HepG2 (cell line): ENCODE measurements around the gene PET100. TPM values are rescaled to one million over a fixed set of nuclear protein-coding genes. Genes with fewer than 3 reads are reported as not detected.

ENCODE experiments used
- AGO2 ChIP-seq: fragments of 200-400 bp; formaldehyde crosslinking; optimal IDR thresholded peaks from 2 replicates; pipeline ENCODE3; 2017; ENCODE audit warnings: mild to moderate bottlenecking, low read depth, low read length, moderate library complexity
- DDIT3 ChIP-seq: sonication (generic); formaldehyde crosslinking; IDR thresholded peaks from 2 replicates; pipeline ENCODE4 v1.4.0; 2020; ENCODE audit warnings: mild to moderate bottlenecking, missing genetic modification reagents
- DR1 ChIP-seq: sonication (generic); formaldehyde crosslinking; IDR thresholded peaks from 2 replicates; pipeline ENCODE4 v1.8.0; 2021; ENCODE audit warnings: mild to moderate bottlenecking, missing genetic modification reagents, inconsistent platforms
- ETV6 ChIP-seq: sonication (generic); formaldehyde crosslinking; conservative IDR thresholded peaks from 2 replicates; pipeline ENCODE4 v1.4.0; 2020; ENCODE audit warnings: missing genetic modification reagents
- HDAC6 ChIP-seq: fragments of 200-600 bp; sonication (generic); IDR thresholded peaks from 2 replicates; pipeline ENCODE4 v1.7.0; 2017; ENCODE audit warnings: mild to moderate bottlenecking, antibody characterized with exemption, low read length, low read depth
- MLXIP ChIP-seq: sonication (generic); formaldehyde crosslinking; IDR thresholded peaks from 2 replicates; pipeline ENCODE4 v1.9.0; 2021; ENCODE audit warnings: missing genetic modification reagents, borderline replicate concordance
- MXI1 ChIP-seq: IDR thresholded peaks from 3 replicates; pipeline ENCODE4 v1.6.1; 2012; ENCODE audit warnings: low read depth, low read length, inconsistent platforms, borderline replicate concordance
- NFKB2 ChIP-seq: sonication (generic); formaldehyde crosslinking; IDR thresholded peaks from 2 replicates; pipeline ENCODE4 v1.4.0; 2020; ENCODE audit warnings: missing genetic modification reagents, borderline replicate concordance
- PRDM4 ChIP-seq: sonication (generic); formaldehyde crosslinking; IDR thresholded peaks from 2 replicates; pipeline ENCODE4 v1.9.0; 2021; ENCODE audit warnings: missing genetic modification reagents, borderline replicate concordance
- RFX5 ChIP-seq: IDR thresholded peaks from 2 replicates; pipeline ENCODE4 v1.6.1; 2011; ENCODE audit warnings: low read depth, low read length, improper control_type of control experiment
- SALL1 ChIP-seq: sonication (generic); formaldehyde crosslinking; IDR thresholded peaks from 2 replicates; pipeline ENCODE4 v1.8.0; 2022; ENCODE audit warnings: mild to moderate bottlenecking, missing genetic modification reagents
- SRY ChIP-seq: sonication (generic); formaldehyde crosslinking; IDR thresholded peaks from 2 replicates; pipeline ENCODE4 v1.8.0; 2022; ENCODE audit warnings: mild to moderate bottlenecking, missing genetic modification reagents
- TFDP2 ChIP-seq: sonication (generic); formaldehyde crosslinking; IDR thresholded peaks from 2 replicates; pipeline ENCODE4 v1.4.0; 2020; ENCODE audit warnings: missing genetic modification reagents
- XRCC5 ChIP-seq: fragments of 200-400 bp; formaldehyde crosslinking; optimal IDR thresholded peaks from 2 replicates; pipeline ENCODE3; 2017; ENCODE audit warnings: mild to moderate bottlenecking, low read length
- ZBTB21 ChIP-seq: sonication (generic); formaldehyde crosslinking; IDR thresholded peaks from 2 replicates; pipeline ENCODE4 v1.4.0; 2020; ENCODE audit warnings: missing genetic modification reagents
- ZNF138 ChIP-seq: sonication (generic); formaldehyde crosslinking; IDR thresholded peaks from 2 replicates; pipeline ENCODE4 v1.5.0; 2020; ENCODE audit warnings: mild to moderate bottlenecking, low read depth, missing genetic modification reagents
- ZNF383 ChIP-seq: sonication (generic); formaldehyde crosslinking; IDR thresholded peaks from 2 replicates; pipeline ENCODE4 v1.4.0; 2020; ENCODE audit warnings: missing genetic modification reagents, mild to moderate bottlenecking, borderline replicate concordance
- ZNF530 ChIP-seq: sonication (generic); formaldehyde crosslinking; IDR thresholded peaks from 2 replicates; pipeline ENCODE4 v1.5.0; 2020; ENCODE audit warnings: low read depth, mild to moderate bottlenecking, missing genetic modification reagents
- ZNF572 ChIP-seq: sonication (generic); formaldehyde crosslinking; IDR thresholded peaks from 2 replicates; pipeline ENCODE4 v1.5.1; 2020; ENCODE audit warnings: mild to moderate bottlenecking, missing genetic modification reagents
- ZNF761 ChIP-seq: sonication (generic); formaldehyde crosslinking; conservative IDR thresholded peaks from 2 replicates; pipeline ENCODE4 v1.4.0; 2020; ENCODE audit warnings: mild to moderate bottlenecking, missing genetic modification reagents
- polyA plus RNA-seq, 8 experiments: library from polyadenylated mRNA; depleted of rRNA in 3 of 8; stranded (reverse) in 7 of 8; unstranded in 1 of 8; fragments of >200 nt; fragmentation: Illumina TruSeq in 4 of 8; extraction: Trizol in 4 of 8; gene quantifications; 2 replicates each; pipeline versions ENCODE4 v1.2.1 to v1.2.3, GENCODE V29; 2011 to 2016; ENCODE audit warnings: low read depth in 4 of 8, missing spikeins in 1 of 8, mixed read lengths in 1 of 8; ENCODE audit not compliant: insufficient read depth in 1 of 8
- total RNA-seq, 5 experiments: library from RNA; depleted of rRNA; stranded (reverse); fragments of >200 nt; fragmentation: Illumina TruSeq; extraction: Trizol; gene quantifications; 2 replicates each; pipeline ENCODE4 v1.2.3, GENCODE V29; 2016; ENCODE audit warnings: low read depth in 1 of 5
- TF ChIP-seq, protein P1 (sequence below): sonication (generic); formaldehyde crosslinking; IDR thresholded peaks from 2 replicates; pipeline ENCODE4 v1.5.0; 2020; ENCODE audit warnings: missing genetic modification reagents, mild to moderate bottlenecking, borderline replicate concordance
- TF ChIP-seq, protein P2 (sequence below): sonication (generic); formaldehyde crosslinking; IDR thresholded peaks from 2 replicates; pipeline ENCODE4 v1.4.0; 2020; ENCODE audit warnings: mild to moderate bottlenecking, missing genetic modification reagents

The PET100 gene
- total and polyA plus RNA-seq, 2 of the 13 experiments (the other 11 are each of a cell fraction or from before 2014, with no cell fraction given): 22.3 to 66.5 TPM

DNA sequence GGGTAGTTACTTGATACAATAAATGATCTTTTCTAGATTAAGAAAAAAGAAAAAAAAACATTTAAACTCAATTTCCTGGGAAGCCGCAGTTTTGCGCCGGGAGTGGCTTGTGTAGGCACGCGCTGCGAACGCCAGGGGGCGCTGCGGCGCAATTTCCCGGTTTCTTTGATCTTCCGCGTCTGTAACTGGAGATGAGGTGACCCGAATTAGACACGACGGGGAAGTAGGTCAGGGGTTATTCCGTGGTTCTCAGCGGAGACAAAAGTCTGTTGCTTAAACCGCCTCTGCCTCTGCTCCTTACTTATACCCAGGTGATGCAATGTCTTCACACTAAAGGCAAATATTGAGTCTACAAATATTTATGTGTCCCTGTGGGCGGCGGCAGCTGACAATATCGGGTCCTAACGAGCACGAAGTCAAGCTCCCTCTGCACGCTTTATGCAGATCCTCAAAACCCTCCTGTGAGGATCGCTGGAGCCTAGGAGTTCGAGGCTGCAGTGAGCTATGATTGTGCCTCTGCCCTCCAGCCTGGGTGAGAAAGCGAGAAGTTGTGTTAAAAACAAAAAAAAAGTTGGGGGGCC lies 22.6 kb downstream of the PET100 start (continued):
- TF ChIP-seq ZNF138 (CRISPR knock-in tag) (no peak), NFKB2 (no peak), MXI1 (peak; percentile 66; the same call in 1 of the 3 replicates), ZNF761 (CRISPR knock-in tag) (no peak; the same call in 1 of the 2 replicates), AGO2 (no peak), ZNF383 (no peak), DDIT3 (CRISPR knock-in tag) (no peak), RFX5 (no peak), DR1 (CRISPR knock-in tag) (no peak), PRDM4 (CRISPR knock-in tag) (no peak), ZNF572 (no peak), HDAC6 (no peak), SALL1 (CRISPR knock-in tag) (peak; percentile 92), MLXIP (CRISPR knock-in tag) (no peak), ZNF530 (no peak), ZBTB21 (CRISPR knock-in tag) (0 out of 2 replicates have a peak, but pooled peaks have one; percentile 29), TFDP2 (peak; percentile 60), ETV6 (no peak), XRCC5 (peak; percentile 41), SRY (CRISPR knock-in tag) (no peak)
- TF ChIP-seq, protein P1, sequence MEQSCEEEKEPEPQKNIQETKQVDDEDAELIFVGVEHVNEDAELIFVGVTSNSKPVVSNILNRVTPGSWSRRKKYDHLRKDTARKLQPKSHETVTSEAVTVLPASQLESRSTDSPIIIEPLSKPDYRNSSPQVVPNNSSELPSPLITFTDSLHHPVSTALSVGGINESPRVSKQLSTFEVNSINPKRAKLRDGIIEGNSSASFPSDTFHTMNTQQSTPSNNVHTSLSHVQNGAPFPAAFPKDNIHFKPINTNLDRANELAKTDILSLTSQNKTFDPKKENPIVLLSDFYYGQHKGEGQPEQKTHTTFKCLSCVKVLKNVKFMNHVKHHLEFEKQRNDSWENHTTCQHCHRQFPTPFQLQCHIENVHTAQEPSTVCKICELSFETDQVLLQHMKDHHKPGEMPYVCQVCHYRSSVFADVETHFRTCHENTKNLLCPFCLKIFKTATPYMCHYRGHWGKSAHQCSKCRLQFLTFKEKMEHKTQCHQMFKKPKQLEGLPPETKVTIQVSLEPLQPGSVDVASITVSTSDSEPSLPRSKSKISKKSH (CRISPR knock-in tag): no peak
- TF ChIP-seq, protein P2, sequence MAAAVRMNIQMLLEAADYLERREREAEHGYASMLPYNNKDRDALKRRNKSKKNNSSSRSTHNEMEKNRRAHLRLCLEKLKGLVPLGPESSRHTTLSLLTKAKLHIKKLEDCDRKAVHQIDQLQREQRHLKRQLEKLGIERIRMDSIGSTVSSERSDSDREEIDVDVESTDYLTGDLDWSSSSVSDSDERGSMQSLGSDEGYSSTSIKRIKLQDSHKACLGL (CRISPR knock-in tag): no peak
